Measurements from ENCODE around the gene RBBP4. TPM values are rescaled to one million over a fixed set of nuclear protein-coding genes. Genes with fewer than 3 reads are reported as not detected.
A peak's percentile ranks its signal among the peaks of the same experiment; 100 is the strongest.

The RBBP4 gene
- total and polyA plus RNA-seq, 2 of the 8 experiments (the other 6 are each of a cell fraction or from before 2014, with no cell fraction given) = 147 to 397 TPM

- TF ChIP-seq EP300 (IDR thresholded peaks at IDR 0.05; ENCODE audit: borderline replicate concordance in 1 of 2, low read depth in 2 of 2, low read length in 2 of 2) (no peak), CHD7 (IDR thresholded peaks at IDR 0.05; ENCODE audit: insufficient replicate concordance, low read length) (no peak), E2F6 (IDR thresholded peaks at IDR 0.05) (peak; percentile 95), SP4 (IDR thresholded peaks at IDR 0.05; ENCODE audit: low read length) (peak; percentile 41), CTBP2 (IDR thresholded peaks at IDR 0.05; ENCODE audit: borderline replicate concordance, insufficient read depth, insufficient read length, low read length) (no peak), POU5F1 (IDR thresholded peaks at IDR 0.05; ENCODE audit: low read depth, low read length) (no peak), TAF7 (optimal IDR thresholded peaks at IDR 0.05; ENCODE audit: borderline replicate concordance, low read depth, low read length) (peak; percentile 75), KDM1A (IDR thresholded peaks at IDR 0.05; ENCODE audit: borderline replicate concordance, low read length) (no peak), TEAD4 (IDR thresholded peaks at IDR 0.05; ENCODE audit: low read depth, low read length) (peak; percentile 22; the same call in 1 of the 2 replicates)
These were observed at the start of gene RBBP4 (continued) for GRCh38 chr1:32650752-32651460.
